ENCODE measurements around the gene USP12. TPM values are rescaled to one million over a fixed set of nuclear protein-coding genes. Genes with fewer than 3 reads are reported as not detected.
A peak's percentile ranks its signal among the peaks of the same experiment; 100 is the strongest.

The USP12 gene
- total RNA-seq, 2 donors from 2014 or later = 11.6 to 23.0 TPM

- no peaks in the 10 kb centered on the region for H3K9me3 ChIP-seq
- no peak for DNase-seq (ENCODE audit: low spot score)
- H3K27ac ChIP-seq = no peak overlapping the region
- no peaks in the 10 kb centered on the region for H3K27me3 ChIP-seq
- H3K4me1 ChIP-seq = peaks cover 0 to 21% of the 10 kb centered on the region in 2 donors
- H3K36me3 ChIP-seq = no peaks in the 10 kb centered on the region
- TF ChIP-seq CTCF (IDR thresholded peaks at IDR 0.05) = no peak
- H3K4me3 ChIP-seq = no peak overlapping the region
Observed at GRCh38 chr13:27038323-27038722, 133.3 kb downstream of the USP12 start.

DNA sequence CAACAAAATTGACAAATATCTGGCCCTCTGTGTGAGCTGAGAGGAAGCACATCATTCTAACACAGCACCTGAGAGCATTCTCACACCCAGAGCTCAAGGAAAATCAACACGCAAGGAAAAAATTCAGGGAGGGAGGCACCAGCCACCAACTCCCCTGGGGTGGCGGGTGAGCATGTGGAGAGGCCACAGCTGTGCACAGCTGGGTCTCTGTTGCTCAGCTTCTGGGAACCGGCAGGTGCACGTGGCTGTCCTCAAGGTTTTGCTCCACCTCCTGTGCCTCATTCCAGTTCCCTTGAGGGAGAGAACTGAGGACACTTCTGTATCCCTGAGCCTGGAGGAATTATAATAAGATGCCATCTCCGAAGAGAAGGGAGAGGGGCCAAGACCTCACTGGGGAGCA is 134.0 kb downstream of the USP12 start:
- H3K4me1 ChIP-seq = peaks cover 0 to 21% of the 10 kb centered on the region in 2 donors
- DNase-seq (ENCODE audit: low spot score) = no peak
- H3K36me3 ChIP-seq = no peaks in the 10 kb centered on the region
- no peaks in the 10 kb centered on the region for H3K27me3 ChIP-seq
- H3K9me3 ChIP-seq = no peaks in the 10 kb centered on the region
- H3K4me3 ChIP-seq = no peak overlapping the region
- no peak overlapping the region for H3K27ac ChIP-seq
- TF ChIP-seq CTCF (IDR thresholded peaks at IDR 0.05) = no peak

GRCh38 chr13:27037171-27037570 is 134.4 kb downstream of the USP12 start:
- no peak for TF ChIP-seq CTCF (IDR thresholded peaks at IDR 0.05)
- no peak overlapping the region for H3K4me3 ChIP-seq
- H3K9me3 ChIP-seq = no peaks in the 10 kb centered on the region
- no peaks in the 10 kb centered on the region for H3K27me3 ChIP-seq
- H3K27ac ChIP-seq = no peak overlapping the region
- H3K4me1 ChIP-seq = peaks cover 0 to 21% of the 10 kb centered on the region in 2 donors
- no peak for DNase-seq (ENCODE audit: low spot score)
- H3K36me3 ChIP-seq = no peaks in the 10 kb centered on the region

GRCh38 chr13:27036236-27036981 is 135.2 kb downstream of the USP12 start:
- H3K27me3 ChIP-seq = no peaks in the 10 kb centered on the region
- no peak for DNase-seq (ENCODE audit: low spot score)
- peaks cover 0 to 21% of the 10 kb centered on the region in 2 donors for H3K4me1 ChIP-seq
- TF ChIP-seq CTCF (IDR thresholded peaks at IDR 0.05) = no peak
- no peaks in the 10 kb centered on the region for H3K36me3 ChIP-seq
- no peaks in the 10 kb centered on the region for H3K9me3 ChIP-seq
- H3K27ac ChIP-seq = no peak overlapping the region
- no peak overlapping the region for H3K4me3 ChIP-seq

DNA sequence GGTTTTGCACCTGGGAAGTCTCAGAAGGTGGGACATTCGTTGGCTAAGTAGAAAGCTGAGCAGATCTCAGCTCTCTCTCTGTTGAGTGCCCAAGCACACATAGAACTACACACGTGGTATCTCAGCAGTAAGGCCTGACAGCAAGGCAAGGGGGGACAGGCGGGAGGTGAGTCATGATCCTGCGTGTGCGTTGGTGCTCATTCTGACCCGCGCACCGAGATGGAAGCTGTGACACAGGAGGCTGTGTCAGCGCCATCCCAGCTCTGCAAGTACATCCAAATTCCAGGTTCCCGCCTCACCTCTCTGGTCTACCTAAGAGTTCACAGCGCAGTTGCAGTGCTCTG is 135.7 kb downstream of the USP12 start:
- H3K4me3 ChIP-seq = no peak overlapping the region
- H3K27me3 ChIP-seq = no peaks in the 10 kb centered on the region
- H3K27ac ChIP-seq = no peak overlapping the region
- no peaks in the 10 kb centered on the region for H3K36me3 ChIP-seq
- peaks cover 0 to 21% of the 10 kb centered on the region in 2 donors for H3K4me1 ChIP-seq
- no peak for TF ChIP-seq CTCF (IDR thresholded peaks at IDR 0.05)
- DNase-seq (ENCODE audit: low spot score) = no peak
- no peaks in the 10 kb centered on the region for H3K9me3 ChIP-seq

DNA sequence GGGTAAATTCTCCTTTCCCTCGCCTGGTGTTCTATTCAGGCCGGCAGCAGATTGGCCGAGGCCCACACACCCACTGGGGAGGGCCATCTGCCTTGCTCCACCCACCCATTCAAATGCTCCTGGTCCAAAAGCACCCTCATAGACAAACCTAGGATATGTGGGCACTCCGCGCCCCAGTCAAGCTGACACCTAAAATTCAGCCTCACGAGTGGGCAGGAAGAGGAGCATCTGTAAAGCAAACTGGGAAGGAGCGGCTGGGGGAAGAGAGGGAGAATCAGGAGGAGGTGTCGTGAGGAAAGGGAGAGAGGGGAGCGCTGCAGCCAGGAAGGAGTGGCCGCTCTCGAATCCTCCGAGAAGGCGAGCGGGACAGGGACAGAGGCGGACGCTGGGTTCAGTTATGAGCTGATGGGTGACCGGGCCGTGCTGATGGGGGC is 136.9 kb downstream of the USP12 start:
- DNase-seq (ENCODE audit: low spot score) = no peak
- no peak overlapping the region for H3K27ac ChIP-seq
- peak overlapping the region in 1 of 2 donors; percentile 28 for H3K4me3 ChIP-seq
- no peak for TF ChIP-seq CTCF (IDR thresholded peaks at IDR 0.05)
- no peaks in the 10 kb centered on the region for H3K36me3 ChIP-seq
- H3K9me3 ChIP-seq = no peaks in the 10 kb centered on the region
- peaks cover 0 to 21% of the 10 kb centered on the region in 2 donors for H3K4me1 ChIP-seq
- no peaks in the 10 kb centered on the region for H3K27me3 ChIP-seq
